Glomerular visceral epithelial cell (primary cell): ENCODE data around the gene C3orf18.

Source experiments
- DNase-seq: peaks from one replicate; pipeline ENCODE4 v3.0.0-alpha.2; 2016; ENCODE audit errors: extremely low spot score

Gene C3orf18

DNA sequence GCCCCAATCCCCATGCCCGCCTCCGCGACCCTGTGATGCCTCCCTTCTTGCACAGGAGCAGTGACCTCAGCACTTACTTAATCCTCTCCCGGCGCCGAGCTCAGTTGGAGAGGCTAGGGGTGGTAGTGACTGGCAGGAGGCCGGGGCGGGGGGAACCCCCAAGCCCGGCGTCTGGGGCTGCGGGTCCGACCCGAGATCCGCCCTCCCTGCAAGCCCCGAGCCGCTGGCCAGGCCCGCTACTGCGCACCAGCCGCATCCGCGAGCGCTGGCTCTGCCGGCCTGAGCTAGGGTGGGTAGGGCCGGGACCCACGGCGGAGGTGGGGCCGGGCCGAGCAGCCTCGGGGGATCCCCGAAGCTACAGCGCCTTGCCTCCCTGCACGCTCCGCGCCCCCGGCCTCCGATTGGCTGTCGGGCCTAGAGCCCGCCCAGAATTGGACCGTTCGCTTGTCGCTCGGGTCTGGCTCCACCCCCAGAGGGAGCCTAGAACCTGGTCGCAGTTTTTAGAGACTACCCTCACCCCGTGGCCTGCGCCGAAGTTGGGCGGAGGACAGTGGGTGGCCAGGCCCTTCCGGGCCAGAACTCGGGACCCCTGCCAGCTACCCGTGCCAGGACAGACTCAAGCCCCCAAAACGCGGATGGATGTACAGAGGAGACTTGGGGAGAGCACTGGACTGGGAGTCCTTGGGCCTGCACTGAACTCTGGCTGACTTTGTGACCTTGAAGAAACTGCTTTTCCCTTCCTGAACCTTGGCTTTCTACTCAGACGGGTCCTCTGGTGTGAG is at the start of gene C3orf18:
C3orf18 (minus strand) TSS at position 362 of the 782 bp plus-strand sequence. CDS start 2,048 bp downstream, outside the sequence.
- DNase-seq = peak; percentile 87

DNA sequence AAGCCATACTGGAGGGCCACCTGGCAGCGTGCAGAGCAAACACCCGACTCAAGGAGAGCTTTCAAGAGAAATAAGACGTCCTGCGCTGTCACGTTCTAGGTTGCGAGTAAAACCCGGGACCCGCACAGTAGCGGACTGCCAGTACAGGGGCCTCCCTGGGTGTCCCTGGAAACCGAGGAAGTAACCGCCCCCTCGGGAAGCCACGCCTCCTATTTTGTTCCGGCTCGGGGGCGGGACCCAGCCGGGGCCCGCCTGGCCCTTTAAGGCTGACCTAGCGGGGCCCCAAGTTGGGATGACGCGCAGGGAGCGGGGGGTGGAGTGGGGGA is 49.2 kb upstream of the C3orf18 start:
- DNase-seq = peak; percentile 89

DNA sequence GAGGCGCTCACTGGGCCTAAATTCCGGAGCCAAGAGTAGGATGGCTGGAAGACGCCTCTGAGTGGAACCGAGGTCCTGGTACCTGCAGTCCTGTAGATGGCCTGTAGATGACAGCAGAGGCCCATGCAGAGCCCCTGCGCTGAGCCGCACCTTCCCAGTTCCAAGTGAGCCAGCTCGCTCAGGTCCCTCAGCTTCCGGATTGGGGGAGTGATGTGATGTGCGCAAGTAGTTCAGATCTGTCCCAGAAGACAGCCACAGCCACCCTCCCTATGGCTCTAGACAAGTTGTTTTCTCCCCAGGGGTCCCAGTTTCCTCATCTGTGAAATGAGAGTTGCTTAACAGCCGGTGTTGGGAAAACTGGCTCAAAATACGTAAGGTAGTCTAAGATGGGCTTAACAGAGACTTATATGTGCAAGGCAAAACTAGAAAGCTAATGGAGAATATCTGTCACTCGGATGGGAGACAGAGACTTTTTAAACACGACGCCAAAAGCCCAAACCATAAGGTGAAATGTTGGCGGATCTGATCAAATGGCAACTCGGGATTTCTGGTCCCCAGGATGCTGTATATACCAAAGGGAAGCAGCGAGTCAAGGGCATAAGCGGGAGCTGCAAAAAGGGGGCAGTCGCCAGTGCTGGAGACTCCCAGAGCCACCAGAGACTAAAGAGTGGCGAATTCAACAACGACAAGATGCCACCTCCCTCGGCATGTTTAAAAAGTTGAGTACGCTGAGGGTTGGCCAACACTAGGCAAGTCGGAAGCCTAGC is 48.6 kb upstream of the C3orf18 start:
- peak; percentile 87 for DNase-seq

DNA sequence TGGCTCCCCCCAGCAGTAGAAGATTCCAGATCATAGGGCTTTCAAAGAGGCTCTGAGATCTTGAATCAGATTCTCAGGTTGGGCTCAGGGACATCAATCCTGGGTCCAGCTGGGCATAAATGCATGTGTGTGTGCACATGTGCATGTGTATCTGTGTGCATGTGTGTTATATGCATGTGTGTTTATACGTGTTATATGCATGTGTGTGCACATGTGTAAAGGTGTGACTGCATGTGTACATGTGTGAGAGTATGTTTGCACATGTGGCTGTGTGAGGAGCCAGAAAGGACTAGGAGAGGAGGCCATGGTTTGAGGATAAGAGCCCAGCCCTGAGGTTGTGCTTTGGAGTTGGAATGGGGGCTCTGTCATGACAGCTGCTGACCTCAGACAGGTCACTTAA is 47.6 kb upstream of the C3orf18 start:
- no peak for DNase-seq

DNA sequence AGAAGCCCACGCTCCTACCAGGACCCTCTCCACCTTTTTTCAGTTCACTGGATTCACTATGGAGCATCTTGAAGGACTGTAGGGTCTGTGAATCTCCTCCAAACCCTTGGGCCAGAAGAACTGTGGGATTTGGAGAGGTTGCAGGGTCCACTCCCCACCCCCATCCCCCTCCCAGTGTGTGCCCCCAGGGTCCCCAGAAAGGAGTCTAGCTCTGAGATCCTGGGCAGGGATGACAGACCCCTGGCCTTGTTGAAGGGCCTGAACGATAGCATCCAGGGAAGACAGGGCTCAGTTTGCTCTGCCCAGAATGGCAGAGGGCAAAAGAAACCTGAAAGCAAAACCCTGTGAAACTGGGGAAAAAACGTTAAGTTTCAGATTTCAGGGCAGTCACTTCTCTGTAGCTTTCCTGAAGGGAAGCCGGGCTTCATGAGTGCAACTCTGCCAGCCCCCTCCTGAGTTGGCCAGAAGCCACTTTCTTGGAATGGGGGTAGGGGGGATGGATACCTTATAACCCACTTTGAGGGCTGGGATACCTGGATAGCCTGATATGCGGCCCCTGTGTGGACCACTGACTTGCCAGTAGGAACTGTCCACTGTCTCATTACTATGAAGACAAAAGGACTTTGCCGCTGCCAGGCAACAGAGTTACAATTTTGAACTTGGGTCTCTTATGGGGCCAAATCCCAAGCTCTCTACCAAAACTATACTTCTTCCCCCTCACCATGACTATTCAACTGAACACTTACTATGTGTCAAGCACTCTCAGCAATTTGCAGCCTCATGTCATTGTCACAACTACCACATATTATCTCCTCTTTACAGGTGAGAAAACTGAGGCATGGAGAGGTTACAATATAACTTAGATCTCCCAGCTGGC is 45.7 kb upstream of the C3orf18 start:
- no peak for DNase-seq

DNA sequence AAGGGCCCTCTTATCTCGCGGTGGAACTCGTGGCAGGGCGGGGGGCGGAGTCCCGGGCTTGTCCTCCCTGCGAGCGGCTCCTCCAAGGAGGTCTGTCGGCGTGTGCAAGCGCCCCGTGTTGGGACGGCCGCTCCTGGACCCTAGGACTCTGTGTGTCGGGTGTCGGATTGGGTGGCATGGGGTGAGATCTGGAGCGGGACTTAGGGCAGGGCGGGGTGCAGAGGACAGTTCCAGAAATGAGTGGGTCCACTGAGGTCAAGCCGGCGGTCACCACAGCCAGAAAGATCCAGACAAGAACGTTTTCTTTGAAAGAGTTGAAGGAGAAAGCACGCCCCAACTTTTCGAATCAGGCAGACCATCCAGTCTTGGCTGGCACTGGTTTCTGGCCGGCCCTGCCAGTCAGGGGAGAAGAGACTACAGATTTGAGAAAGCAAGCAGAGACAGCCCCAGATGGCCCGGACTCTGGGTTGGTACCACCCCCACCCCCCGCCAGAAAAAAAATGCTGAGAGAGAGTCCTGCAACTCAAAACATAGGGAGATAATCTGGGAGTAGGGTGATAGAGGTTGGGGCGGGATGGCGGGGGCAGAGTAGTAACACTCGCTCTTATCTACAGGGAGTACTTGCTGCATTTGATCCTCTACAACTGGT is 44.8 kb upstream of the C3orf18 start:
- DNase-seq = no peak

DNA sequence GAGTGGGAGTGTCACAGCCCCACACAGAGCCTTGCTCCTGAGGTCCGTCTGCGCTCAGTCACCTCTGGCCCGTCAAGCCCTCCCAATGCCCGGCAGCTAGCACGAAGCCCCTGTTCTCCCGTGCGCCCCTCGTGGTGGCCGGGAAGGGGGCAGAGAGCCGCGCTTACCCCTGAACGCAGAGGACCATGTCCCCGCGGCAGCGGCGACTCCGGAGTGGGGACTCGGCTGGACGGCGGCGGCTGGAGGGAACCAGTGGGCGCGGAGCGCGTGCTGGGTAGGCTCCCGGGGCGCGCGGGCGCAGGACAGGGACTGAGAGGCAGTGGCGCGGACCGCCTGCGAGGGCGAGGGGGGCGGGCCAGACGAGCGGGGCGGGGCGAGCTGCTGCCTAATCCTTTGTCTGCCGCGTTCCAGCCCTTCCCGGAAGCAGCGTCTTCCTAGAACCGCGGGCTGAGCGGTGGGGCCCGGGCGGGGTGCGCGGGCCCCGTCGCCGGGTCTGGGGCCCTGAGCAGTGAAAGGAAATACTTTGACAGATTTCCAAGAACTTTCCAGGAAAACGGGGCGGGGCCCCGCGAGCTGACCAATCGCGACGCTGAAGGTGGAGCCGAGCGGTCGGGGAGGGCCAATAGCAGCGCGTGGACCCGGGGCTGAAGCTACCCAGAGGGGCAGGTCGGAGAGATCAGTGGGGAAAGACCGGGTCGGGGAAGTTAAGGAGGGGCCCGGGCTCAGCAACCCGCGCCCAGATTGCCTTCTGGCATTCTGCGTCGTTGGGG is 44.1 kb upstream of the C3orf18 start, which contains the start of gene CISH:
CISH (minus strand) TSS at position 311 of the 770 bp plus-strand sequence; CDS start at position 187, 124 bp downstream.
- DNase-seq = peak; percentile 93

DNA sequence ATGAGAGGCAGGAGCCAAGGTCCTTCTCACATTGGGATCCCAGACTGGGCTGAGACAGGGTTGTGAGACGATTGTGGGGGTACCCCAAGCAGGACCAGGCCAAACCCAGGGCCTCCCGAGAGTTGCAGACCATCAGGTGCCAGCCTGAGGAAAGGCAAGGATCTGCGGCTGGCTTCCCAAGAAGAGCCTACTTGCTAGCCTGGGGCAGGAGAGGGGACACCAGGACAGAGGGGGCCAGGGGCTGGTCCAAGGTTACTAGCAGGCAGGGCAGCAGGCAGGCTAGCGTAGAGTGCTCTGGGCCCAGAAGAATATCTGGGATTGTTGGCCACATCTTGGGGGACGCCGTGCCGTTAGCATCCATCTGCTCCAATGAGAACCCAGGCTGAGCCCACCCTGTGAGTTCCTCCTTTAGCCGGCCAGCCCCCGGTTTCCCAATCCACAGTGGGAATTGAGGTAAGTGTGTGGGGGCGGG is 43.5 kb upstream of the C3orf18 start:
- DNase-seq = no peak

DNA sequence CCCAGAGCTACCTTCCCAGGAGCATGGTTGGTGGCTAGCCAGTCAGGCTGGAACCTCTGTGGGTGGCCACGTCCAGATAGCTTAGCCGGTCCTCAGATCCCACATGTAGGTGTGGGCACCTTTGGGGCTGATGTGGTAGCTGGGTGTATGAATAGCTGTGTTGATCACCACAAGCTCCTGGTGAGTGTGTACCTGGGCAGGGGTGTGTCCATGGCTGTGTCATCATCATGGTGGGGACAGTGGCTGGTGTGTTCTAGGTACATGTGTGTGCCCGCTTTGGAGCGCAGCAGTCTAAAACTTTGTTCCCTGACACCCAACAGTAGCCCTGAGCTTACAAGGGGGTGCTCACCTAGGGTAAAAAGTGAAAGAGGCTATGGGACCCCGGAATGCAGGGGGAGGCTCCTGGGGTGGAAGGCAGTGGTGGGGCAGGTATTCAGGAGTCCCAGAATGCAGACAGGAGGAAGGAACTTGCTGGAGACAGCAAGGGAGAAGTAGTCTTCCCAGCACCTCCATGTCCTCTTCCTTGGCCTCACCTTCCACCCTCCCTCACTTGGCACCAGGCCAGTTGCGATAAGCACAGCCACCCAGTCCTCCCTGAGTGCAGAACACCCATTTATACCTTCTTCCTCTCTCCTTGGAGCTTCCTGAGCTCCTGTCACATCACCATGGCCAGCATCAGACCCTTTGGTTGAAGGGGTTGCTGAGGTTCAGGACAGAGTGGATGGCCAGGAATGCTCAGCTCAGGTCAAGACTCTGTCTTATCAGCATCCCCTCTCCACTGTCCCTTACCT is 42.8 kb upstream of the C3orf18 start:
- DNase-seq = no peak

DNA sequence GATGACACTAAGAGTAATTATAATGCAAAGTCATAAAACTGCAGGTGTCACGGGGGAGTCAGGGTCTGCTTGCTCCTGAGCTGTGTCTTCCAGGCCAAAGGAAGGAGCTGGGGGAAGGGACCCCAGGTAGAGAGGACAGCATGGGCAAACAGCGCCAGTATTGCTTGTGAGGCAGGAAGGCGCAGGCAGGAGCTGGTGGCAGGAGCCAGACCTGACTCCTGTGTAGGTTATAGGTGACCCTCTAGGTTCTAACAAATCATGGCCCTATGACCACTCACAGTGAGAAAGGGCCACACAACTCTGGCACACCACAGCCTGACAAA is 42.2 kb upstream of the C3orf18 start:
- DNase-seq = no peak

DNA sequence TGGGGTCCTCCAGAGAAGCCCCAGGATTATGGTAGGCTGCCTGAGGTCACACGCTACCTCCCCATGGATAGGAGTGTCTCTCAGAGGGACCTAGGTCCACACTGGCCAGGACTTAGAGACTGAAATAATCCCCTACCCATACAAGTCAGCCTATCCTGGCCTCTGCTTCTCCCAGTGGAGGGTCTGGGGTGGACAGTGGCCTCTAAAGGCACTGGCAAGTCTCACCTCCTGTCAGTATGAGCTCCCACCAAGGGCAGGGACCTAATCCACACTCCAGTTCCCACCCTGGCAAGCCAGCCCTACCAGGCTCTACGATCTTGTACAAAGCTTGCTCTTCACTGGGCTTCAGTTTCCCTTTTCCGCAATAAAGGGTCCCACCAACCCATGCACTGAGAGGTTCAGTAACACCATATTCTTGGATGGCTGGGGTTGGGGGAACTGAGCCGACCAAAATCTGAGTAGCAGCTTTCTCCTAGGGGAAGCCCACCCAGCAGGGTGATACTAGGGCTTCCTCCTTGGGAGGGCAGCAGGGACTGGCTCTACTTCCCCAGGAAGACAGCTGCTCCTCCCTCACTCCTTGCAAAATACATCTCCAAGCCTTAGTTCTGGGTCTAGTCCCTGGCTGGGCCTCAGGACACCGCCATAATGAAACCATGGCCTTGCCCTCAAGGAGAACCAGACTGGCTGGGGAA is 41.7 kb upstream of the C3orf18 start:
- no peak for DNase-seq

DNA sequence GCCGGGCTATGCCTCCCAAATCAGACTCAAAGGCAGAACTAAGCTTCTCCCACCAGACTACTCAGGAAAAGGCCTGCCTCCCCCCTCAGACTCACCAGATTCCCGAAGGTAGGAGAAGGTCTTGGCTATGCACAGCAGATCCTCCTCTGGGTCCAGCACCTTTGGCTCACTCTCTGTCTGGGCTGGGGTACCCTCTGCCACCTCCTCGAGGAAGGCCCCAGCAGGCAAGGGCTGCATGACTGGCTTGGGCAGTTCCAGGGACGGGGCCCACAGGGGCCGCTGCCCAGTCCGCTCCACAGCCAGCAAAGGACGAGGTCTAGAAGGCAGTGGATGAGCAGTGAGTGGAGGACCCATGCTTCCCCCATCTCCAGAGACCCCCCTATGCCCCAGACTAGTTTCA is 40.7 kb upstream of the C3orf18 start:
- no peak for DNase-seq

DNA sequence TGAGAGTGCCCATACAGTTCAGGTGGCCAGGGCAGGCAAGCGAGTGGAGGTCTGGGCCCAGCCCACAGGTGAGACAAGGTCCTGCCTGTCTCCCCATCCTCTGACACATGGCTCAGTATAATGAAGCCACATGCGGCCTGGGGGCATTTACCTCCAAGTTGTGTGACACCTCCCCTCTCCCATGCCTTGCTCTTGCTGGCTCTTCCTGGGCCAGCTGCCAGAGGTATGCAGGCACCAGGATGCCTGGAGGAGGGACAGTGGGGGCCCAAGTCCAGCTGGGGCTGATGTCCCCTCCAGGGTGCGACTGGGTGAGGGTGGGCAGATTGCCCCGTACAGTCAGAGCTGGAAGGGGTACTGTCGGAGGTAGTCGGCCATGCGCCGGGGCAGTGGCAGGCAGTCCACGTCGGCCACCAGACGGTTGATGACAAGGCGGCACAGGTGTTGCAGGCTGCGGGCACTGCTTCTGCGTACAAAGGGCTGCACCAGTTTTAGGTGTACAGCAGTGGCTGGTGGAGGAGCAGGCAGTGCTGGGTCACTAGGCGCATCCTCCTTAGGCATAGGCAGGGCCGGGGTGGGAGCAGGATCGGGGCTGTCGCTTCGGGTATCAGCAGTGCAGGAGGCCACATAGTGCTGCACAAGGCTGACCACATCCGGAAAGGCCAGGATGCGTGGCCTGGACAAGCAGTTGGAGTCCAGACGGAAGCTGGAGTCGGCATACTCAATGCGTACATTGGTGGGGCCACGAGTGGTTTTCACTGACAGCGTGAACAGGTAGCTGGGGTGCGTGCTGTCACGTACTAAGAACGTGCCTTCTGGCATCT is 39.9 kb upstream of the C3orf18 start:
- no peak for DNase-seq

DNA sequence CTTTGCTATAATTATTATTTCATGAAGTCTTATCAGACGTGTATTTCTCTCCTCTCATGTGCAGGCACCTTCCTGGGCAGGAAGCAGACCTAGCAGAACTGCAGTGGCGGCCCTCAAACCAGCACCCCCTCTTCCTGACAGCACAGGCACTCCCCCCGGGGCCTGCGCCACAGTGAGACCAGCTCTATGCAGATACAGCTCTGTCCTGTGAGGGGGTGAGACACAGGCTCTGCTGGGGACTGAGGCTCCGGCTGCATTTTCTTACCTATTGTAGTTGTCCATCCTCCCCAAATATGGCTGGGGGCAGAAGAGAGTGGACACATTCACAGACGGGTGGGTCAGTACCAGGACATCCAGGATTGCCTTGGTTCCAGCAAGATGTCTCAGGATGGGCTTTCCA is 39.0 kb upstream of the C3orf18 start:
- DNase-seq = no peak

DNA sequence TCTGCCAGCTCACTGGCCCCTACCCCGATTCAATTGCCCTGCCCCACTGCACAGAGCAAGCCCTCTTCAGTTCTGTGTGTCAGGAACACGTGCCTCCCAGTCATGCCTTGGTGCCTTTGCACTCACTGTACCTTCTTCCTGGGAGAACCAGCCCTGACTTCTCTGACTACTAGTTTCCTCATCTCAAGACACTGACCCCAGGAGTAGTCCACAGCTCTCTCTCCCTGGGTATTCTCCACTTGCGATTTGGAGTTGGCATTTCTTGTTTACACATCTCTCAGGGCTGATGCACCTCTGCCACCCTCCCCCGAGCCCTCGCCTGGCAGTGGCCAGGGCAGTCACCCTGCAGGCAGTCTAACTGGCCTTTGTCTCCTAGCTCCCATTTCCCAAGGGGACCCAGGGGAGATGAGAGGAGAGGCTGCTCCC is 38.4 kb upstream of the C3orf18 start:
- no peak for DNase-seq

DNA sequence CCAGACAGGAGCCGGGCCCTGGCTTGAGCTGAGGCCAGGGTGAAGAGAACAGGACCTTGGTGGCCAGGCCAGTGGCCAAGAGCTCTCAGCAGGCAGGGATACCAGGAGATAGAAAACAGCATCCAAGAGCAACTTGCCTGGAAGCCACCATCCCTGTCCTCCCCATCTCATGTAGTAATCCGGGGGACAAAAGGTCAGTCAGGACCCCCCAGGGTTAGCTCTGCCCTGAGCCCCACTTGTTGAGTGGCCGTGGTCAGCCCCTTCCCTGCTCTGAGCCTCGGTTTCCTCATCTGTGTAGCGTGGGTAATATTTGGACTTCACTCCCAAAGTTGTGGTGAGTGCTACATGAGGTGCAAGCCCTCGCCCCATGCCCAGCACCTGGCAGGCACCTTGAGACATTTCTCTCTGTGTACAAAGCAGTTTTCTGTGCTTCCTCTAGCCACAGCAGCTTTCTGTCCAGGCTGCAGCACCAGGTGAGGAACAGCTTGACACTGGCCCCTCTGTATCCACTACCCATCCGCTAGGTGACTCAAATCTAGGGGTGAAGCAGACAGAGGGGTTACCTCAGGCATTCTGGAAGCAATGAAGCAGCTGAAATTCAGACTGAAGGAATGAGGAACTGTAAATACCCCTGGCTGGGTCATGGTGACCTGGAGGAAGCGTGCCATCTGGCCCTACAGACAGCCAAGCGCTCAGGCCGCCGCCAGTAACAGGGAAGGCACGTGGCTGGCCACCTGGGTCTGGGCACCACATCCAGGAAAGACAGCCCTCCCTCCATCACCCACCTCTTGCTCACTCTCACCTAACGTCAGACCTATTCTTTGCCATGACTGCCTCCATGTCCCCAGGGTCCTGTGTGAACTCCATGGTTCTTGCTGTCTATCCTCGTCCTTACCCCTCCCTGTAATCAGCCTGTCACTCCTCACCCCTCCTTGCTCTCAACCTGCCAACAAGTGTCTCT is 37.4 kb upstream of the C3orf18 start:
- no peak for DNase-seq

DNA sequence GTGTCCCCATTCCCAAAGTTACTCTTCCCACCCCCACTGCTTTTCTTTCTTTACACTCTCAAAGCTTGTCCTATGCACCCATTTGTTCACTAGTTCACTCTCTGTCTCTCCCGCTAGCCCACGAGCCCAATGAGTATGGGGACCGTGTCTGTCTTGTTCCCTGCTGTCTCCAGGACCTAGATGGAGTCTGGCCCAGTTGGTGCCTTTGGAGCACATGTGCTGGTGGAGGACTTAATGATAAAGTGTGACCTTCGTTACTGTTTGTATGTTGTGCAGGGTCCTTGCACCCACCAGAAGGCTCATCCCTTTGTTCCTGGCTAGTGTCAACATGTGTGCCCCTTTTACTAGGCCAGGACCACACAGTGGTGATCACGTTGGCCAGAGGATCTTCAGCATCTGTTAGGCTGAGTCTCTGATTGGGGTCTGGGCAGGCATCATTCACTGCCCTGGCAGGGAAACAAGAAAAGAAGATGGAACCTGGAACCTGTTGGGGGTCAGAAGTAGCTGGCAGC is 36.6 kb upstream of the C3orf18 start:
- DNase-seq = no peak
